ENCODE data around the gene NFYA.
"Not testable (repeated sequence)": the region's sequence is repeated elsewhere in the genome, so short reads cannot be mapped to it uniquely, and the experiment has no call there.

NFYA gene

GRCh38 chr6:41115027-41115426, 42.3 kb downstream of the NFYA start:
- DNase-seq (ENCODE audit: low read depth in 2 of 2), result not testable (repeated sequence)

DNA sequence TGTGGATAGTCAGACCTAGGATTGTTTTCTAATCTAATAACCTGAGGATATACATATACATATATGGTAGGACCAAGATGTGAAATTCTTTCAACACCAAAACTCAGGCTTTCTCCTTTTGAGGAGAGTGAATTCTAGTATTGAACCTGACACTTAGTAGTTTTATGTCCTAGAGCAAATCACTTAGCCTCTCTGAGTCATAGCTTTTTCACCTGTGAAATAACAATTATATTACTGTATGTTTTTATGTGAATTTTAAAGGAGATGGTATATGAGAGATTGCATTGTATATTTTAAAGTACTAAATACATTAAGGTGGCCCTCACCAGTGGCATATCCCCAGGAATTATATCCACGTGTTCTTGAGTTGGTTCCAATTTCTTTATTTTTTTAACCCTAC, 46.7 kb downstream of the NFYA start:
- DNase-seq (ENCODE audit: low read depth in 2 of 2), result no peak

GRCh38 chr6:41120058-41120457, 47.3 kb downstream of the NFYA start:
- no peak for DNase-seq (ENCODE audit: low read depth in 2 of 2)

DNA sequence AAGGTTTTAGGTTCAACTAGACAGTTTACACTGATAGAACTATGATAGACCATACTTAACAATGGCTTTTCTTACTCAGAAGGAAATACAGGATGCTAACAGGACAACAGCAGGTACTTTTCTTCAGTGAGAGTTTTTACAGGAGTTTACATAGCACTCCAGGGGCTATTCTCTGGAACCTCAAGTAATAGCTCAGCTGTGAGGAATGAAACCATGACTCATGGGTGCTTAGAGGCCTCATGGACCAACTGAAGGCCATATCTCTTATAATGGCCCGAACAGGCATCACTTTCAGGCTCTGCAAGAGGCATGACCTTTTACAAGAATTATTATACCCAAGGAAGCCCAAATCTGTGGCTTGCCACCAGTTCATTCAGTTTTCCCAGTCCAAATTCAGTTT, 49.6 kb downstream of the NFYA start:
- no peak for DNase-seq (ENCODE audit: low read depth in 2 of 2)

DNA sequence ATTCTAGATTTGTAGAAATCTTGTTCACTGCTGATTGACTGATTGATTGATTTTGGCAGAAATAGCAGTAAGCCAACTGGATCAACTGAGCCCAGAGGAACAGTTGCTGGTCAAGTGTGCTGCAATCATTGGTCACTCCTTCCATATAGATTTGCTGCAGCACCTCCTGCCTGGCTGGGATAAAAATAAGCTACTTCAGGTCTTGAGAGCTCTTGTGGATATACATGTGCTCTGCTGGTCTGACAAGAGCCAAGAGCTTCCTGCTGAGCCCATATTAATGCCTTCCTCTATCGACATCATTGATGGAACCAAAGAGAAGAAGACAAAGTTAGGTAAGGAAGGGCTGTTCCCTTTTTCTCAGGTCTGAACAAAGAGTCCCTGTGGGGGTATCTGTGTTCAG, 50.1 kb downstream of the NFYA start:
- DNase-seq (ENCODE audit: low read depth in 2 of 2), result no peak

GRCh38 chr6:41125282-41125681, 52.5 kb downstream of the NFYA start:
- DNase-seq (ENCODE audit: low read depth in 2 of 2), result no peak

- DNase-seq (ENCODE audit: low read depth in 2 of 2), result no peak
These were observed 59.5 kb downstream of the NFYA start for GRCh38 chr6:41132254-41132653.

DNA sequence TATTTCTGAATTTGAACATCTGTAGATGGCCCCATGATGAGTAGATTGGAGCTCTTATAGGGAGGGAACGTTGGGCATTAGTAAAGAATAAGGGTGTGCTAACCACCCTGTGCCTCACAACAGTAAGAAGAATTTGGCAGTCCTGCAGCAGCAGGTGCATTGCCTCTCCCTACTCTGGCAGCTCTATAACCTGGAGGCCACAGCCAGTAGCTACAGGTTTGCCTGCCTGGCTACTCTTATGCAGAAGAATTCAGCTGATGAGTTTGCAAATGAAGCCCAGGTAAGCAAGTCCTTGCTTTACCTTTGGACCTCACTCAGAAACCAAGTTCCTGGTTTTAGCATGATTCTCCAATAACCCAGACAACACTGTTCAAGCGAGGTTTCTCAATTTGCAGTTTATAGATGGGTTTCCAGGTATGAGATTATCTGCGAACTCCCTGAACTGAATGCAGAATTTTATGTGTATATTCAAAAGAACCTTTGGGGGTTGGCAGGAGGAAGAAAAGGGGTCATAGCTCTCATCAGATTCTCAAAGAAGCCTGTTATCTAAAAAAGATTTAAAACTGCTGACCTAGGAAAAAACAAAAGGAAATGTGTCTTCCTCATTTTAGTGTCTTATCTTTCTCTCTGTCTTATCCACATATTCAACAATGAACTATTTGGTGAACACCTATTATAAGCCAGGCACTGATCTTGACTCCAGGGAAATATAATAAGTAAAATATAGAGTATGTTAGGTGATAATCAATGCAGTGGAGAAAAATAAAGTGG, 62.5 kb downstream of the NFYA start:
- no peak for DNase-seq (ENCODE audit: low read depth in 2 of 2)

DNA sequence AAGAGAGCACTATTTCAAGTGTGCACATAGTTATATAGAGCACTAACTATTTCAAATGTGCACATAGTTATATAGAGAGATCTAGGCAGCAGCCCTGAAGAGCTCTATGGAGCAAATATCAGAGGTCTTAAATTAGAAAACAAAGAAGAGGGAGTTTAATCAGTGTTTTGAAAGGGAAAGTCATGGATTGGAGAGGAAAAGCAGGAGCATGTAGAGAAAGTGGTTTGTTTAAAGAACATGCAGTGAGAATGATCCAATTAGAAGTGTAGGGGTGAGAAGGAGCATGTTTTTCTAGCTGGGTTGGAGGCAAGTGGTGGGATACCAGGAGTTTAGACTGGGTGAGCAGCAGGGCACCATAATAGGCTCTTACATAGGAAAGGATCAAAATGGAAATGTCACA, 64.1 kb downstream of the NFYA start:
- no peak for DNase-seq (ENCODE audit: low read depth in 2 of 2)

GRCh38 chr6:41147917-41148316, 75.1 kb downstream of the NFYA start:
- no peak for DNase-seq (ENCODE audit: low read depth in 2 of 2)
